ENCODE data around the gene ADRM1.

GRCh38 chr20:62352402-62353288 lies 49.8 kb downstream of the ADRM1 start:
- TF ChIP-seq CTCF (IDR thresholded peaks at IDR 0.05) (peak; percentile 15 to 56 (median 20)), POLR2AphosphoS5 (IDR thresholded peaks at IDR 0.05) (peak in 3 of 4 donors; percentile 67 to 82 (median 82)), POLR2A (IDR thresholded peaks at IDR 0.05) (no peak)

All from sigmoid colon (tissue), 4 donors.